WTC11 (cell line): Measurements from ENCODE around the gene ZNF304. TPM values are rescaled to one million over a fixed set of nuclear protein-coding genes. Genes with fewer than 3 reads are reported as not detected.

Source experiments
- ATF1 ChIP-seq: sonication (generic); formaldehyde crosslinking; IDR thresholded peaks from 2 replicates; pipeline ENCODE4 v1.8.1; 2023; ENCODE audit warnings: mild to moderate bottlenecking, moderate library complexity, missing genetic modification reagents
- CBFB ChIP-seq: sonication (generic); formaldehyde crosslinking; IDR thresholded peaks from 2 replicates; pipeline ENCODE4 v1.8.1; 2022; ENCODE audit warnings: mild to moderate bottlenecking, low read depth, missing genetic modification reagents
- EMX1 ChIP-seq: fragments of 250-450 bp; sonication (Bioruptor Pico); IDR thresholded peaks from 2 replicates; pipeline ENCODE4 v1.8.0; 2021; ENCODE audit warnings: mild to moderate bottlenecking
- ETV6 ChIP-seq: sonication (generic); formaldehyde crosslinking; IDR thresholded peaks from 2 replicates; pipeline ENCODE4 v1.8.1; 2022; ENCODE audit warnings: mild to moderate bottlenecking, missing genetic modification reagents
- GTF2I ChIP-seq: fragments of 250-450 bp; sonication (Bioruptor Pico); conservative IDR thresholded peaks from 2 replicates; pipeline ENCODE4 v1.4.0; 2021; ENCODE audit warnings: mild to moderate bottlenecking
- MXD4 ChIP-seq: fragments of 250-450 bp; sonication (Bioruptor Pico); IDR thresholded peaks from 2 replicates; pipeline ENCODE4 v1.8.0; 2021; ENCODE audit warnings: mild to moderate bottlenecking, moderate library complexity, borderline replicate concordance
- MYBL2 ChIP-seq: sonication (generic); formaldehyde crosslinking; IDR thresholded peaks from 2 replicates; pipeline ENCODE4 v1.8.1; 2023; ENCODE audit warnings: mild to moderate bottlenecking, moderate library complexity, missing genetic modification reagents
- SMAD3 ChIP-seq: sonication (generic); formaldehyde crosslinking; IDR thresholded peaks from 2 replicates; pipeline ENCODE4 v1.8.0; 2022; ENCODE audit warnings: missing genetic modification reagents, mild to moderate bottlenecking, borderline replicate concordance
- SOX15 ChIP-seq: fragments of 250-450 bp; sonication (Bioruptor Pico); IDR thresholded peaks from 2 replicates; pipeline ENCODE4 v1.9.0; 2021; ENCODE audit warnings: mild to moderate bottlenecking
- SP1 ChIP-seq: sonication (generic); formaldehyde crosslinking; conservative IDR thresholded peaks from 2 replicates; pipeline ENCODE4 v1.8.1; 2022; ENCODE audit warnings: missing genetic modification reagents
- TCF7 ChIP-seq: sonication (generic); formaldehyde crosslinking; IDR thresholded peaks from 2 replicates; pipeline ENCODE4 v1.8.0; 2022; ENCODE audit warnings: mild to moderate bottlenecking, low read depth, missing genetic modification reagents, moderate library complexity
- TP53 ChIP-seq: sonication (generic); formaldehyde crosslinking; IDR thresholded peaks from 2 replicates; pipeline ENCODE4 v1.8.1; 2023; ENCODE audit warnings: mild to moderate bottlenecking, missing genetic modification reagents
- ZNF121 ChIP-seq: sonication (generic); formaldehyde crosslinking; IDR thresholded peaks from 2 replicates; pipeline ENCODE4 v1.8.0; 2023; ENCODE audit warnings: missing genetic modification reagents
- ZNF416 ChIP-seq: fragments of 250-450 bp; sonication (Bioruptor Pico); IDR thresholded peaks from 2 replicates; pipeline ENCODE4 v1.9.0; 2021; ENCODE audit warnings: mild to moderate bottlenecking, inconsistent platforms
- total RNA-seq: library from RNA; stranded (reverse); gene quantifications from 3 replicates; pipeline ENCODE4 v1.2.3, GENCODE V29; 2021
- TF ChIP-seq, protein P1 (sequence below): sonication (generic); formaldehyde crosslinking; IDR thresholded peaks from 2 replicates; pipeline ENCODE4 v1.8.0; 2023; ENCODE audit warnings: mild to moderate bottlenecking, missing genetic modification reagents
- TF ChIP-seq, protein P2 (sequence below): fragments of 250-450 bp; sonication (Bioruptor Pico); IDR thresholded peaks from 2 replicates; pipeline ENCODE4 v1.9.0; 2021; ENCODE audit warnings: mild to moderate bottlenecking
- TF ChIP-seq, protein P3 (sequence below): sonication (generic); formaldehyde crosslinking; IDR thresholded peaks from 2 replicates; pipeline ENCODE4 v1.8.0; 2022; ENCODE audit warnings: mild to moderate bottlenecking, missing genetic modification reagents
- TF ChIP-seq, protein P4 (sequence below): sonication (generic); formaldehyde crosslinking; IDR thresholded peaks from 2 replicates; pipeline ENCODE4 v1.8.1; 2022; ENCODE audit warnings: mild to moderate bottlenecking, missing genetic modification reagents, moderate library complexity, borderline replicate concordance
- TF ChIP-seq, protein P5 (sequence below): sonication (generic); formaldehyde crosslinking; IDR thresholded peaks from 2 replicates; pipeline ENCODE4 v1.8.0; 2022; ENCODE audit warnings: mild to moderate bottlenecking, missing genetic modification reagents
- TF ChIP-seq, protein P6 (sequence below): fragments of 200-600 bp; IDR thresholded peaks from 2 replicates; pipeline ENCODE4 v1.8.0; 2022; ENCODE audit warnings: antibody characterized with exemption
- TF ChIP-seq, protein P7 (sequence below): fragments of 250-450 bp; sonication (Bioruptor Pico); IDR thresholded peaks from 2 replicates; pipeline ENCODE4 v2.1.2; 2022; ENCODE audit warnings: mild to moderate bottlenecking, moderate library complexity
- TF ChIP-seq, protein P8 (sequence below): sonication (generic); formaldehyde crosslinking; IDR thresholded peaks from 2 replicates; pipeline ENCODE4 v1.8.1; 2023; ENCODE audit warnings: mild to moderate bottlenecking, missing genetic modification reagents, moderate library complexity
- TF ChIP-seq, protein P9 (sequence below): fragments of 250-450 bp; sonication (Bioruptor Pico); IDR thresholded peaks from 2 replicates; pipeline ENCODE4 v1.9.0; 2021; ENCODE audit warnings: moderate library complexity, mild to moderate bottlenecking, inconsistent platforms, borderline replicate concordance
- TF ChIP-seq, protein P10 (sequence below): sonication (generic); formaldehyde crosslinking; IDR thresholded peaks from 2 replicates; pipeline ENCODE4 v1.8.1; 2022; ENCODE audit warnings: missing genetic modification reagents, borderline replicate concordance

ZNF304 gene
- total RNA-seq, 1 experiment from 2014 or later, result 11.0 TPM

DNA sequence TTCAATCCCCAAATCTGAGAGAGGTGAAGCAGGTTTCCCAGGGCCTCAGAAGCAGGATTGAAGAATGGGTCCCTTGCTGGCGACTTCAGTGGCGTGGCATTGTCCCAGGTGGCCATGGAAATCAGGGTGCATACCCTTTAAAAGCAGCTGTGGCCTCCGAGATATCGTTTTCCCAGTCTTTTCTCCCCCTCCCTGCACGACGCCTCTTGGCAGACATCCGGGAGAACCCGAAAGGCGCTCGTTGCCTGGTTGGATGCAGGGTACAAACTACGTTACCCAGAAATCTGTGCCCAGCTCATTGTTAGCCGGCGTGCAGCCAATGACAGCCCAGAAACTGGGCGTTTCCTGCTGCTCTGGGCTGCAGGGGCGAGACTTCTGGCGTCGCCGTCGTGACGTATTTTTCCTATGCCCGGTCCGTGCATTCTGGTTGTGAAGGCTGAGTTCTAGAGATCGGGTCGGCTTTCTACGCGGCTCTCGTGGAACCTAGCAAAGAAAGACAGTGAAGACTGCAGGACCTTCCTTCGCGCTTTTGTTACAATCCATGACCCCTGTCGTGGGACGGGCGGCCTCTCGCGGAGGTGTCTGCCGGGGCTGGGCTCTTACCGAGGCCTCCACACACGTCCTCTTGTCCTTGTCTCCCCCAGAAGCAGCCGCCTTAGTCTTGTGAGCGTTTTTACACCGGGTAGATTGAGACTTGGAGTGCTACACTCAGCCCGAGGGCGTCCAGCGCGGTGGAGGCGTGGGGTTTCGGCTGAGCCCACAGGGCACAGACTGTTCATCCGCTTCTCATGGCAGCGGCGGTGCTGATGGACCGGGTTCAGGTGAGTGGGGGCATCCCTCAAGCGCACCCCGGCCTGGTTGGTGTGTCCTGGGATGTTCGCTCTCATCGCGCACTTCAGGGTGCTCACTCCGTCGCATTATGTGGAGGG lies at the start of gene ZNF304 (continued):
- no peak for TF ChIP-seq TCF7
- TF ChIP-seq, protein P1, sequence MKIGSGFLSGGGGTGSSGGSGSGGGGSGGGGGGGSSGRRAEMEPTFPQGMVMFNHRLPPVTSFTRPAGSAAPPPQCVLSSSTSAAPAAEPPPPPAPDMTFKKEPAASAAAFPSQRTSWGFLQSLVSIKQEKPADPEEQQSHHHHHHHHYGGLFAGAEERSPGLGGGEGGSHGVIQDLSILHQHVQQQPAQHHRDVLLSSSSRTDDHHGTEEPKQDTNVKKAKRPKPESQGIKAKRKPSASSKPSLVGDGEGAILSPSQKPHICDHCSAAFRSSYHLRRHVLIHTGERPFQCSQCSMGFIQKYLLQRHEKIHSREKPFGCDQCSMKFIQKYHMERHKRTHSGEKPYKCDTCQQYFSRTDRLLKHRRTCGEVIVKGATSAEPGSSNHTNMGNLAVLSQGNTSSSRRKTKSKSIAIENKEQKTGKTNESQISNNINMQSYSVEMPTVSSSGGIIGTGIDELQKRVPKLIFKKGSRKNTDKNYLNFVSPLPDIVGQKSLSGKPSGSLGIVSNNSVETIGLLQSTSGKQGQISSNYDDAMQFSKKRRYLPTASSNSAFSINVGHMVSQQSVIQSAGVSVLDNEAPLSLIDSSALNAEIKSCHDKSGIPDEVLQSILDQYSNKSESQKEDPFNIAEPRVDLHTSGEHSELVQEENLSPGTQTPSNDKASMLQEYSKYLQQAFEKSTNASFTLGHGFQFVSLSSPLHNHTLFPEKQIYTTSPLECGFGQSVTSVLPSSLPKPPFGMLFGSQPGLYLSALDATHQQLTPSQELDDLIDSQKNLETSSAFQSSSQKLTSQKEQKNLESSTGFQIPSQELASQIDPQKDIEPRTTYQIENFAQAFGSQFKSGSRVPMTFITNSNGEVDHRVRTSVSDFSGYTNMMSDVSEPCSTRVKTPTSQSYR (CRISPR knock-in tag), result no peak
- TF ChIP-seq SMAD3 (CRISPR knock-in tag), result no peak
- peak; percentile 88 for TF ChIP-seq SP1 (CRISPR knock-in tag)
- TF ChIP-seq, protein P2, sequence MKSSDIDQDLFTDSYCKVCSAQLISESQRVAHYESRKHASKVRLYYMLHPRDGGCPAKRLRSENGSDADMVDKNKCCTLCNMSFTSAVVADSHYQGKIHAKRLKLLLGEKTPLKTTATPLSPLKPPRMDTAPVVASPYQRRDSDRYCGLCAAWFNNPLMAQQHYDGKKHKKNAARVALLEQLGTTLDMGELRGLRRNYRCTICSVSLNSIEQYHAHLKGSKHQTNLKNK (CRISPR knock-in tag), result no peak
- TF ChIP-seq, protein P3, sequence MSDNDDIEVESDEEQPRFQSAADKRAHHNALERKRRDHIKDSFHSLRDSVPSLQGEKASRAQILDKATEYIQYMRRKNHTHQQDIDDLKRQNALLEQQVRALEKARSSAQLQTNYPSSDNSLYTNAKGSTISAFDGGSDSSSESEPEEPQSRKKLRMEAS (CRISPR knock-in tag), result peak; percentile 58; the same call in 1 of the 2 replicates
- peak; percentile 70; the same call in 1 of the 2 replicates for TF ChIP-seq ATF1 (CRISPR knock-in tag)
- TF ChIP-seq MYBL2 (CRISPR knock-in tag), result 0 out of 2 replicates have a peak, but pooled peaks have one; percentile 45
- no peak for TF ChIP-seq GTF2I (CRISPR knock-in tag)
- TF ChIP-seq, protein P4, sequence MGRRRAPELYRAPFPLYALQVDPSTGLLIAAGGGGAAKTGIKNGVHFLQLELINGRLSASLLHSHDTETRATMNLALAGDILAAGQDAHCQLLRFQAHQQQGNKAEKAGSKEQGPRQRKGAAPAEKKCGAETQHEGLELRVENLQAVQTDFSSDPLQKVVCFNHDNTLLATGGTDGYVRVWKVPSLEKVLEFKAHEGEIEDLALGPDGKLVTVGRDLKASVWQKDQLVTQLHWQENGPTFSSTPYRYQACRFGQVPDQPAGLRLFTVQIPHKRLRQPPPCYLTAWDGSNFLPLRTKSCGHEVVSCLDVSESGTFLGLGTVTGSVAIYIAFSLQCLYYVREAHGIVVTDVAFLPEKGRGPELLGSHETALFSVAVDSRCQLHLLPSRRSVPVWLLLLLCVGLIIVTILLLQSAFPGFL (CRISPR knock-in tag), result no peak
- TF ChIP-seq, protein P5, sequence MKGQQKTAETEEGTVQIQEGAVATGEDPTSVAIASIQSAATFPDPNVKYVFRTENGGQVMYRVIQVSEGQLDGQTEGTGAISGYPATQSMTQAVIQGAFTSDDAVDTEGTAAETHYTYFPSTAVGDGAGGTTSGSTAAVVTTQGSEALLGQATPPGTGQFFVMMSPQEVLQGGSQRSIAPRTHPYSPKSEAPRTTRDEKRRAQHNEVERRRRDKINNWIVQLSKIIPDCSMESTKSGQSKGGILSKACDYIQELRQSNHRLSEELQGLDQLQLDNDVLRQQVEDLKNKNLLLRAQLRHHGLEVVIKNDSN (CRISPR knock-in tag), result no peak
- no peak for TF ChIP-seq TP53 (CRISPR knock-in tag)
- TF ChIP-seq, protein P6, sequence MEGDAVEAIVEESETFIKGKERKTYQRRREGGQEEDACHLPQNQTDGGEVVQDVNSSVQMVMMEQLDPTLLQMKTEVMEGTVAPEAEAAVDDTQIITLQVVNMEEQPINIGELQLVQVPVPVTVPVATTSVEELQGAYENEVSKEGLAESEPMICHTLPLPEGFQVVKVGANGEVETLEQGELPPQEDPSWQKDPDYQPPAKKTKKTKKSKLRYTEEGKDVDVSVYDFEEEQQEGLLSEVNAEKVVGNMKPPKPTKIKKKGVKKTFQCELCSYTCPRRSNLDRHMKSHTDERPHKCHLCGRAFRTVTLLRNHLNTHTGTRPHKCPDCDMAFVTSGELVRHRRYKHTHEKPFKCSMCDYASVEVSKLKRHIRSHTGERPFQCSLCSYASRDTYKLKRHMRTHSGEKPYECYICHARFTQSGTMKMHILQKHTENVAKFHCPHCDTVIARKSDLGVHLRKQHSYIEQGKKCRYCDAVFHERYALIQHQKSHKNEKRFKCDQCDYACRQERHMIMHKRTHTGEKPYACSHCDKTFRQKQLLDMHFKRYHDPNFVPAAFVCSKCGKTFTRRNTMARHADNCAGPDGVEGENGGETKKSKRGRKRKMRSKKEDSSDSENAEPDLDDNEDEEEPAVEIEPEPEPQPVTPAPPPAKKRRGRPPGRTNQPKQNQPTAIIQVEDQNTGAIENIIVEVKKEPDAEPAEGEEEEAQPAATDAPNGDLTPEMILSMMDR, result no peak
- TF ChIP-seq, protein P7, sequence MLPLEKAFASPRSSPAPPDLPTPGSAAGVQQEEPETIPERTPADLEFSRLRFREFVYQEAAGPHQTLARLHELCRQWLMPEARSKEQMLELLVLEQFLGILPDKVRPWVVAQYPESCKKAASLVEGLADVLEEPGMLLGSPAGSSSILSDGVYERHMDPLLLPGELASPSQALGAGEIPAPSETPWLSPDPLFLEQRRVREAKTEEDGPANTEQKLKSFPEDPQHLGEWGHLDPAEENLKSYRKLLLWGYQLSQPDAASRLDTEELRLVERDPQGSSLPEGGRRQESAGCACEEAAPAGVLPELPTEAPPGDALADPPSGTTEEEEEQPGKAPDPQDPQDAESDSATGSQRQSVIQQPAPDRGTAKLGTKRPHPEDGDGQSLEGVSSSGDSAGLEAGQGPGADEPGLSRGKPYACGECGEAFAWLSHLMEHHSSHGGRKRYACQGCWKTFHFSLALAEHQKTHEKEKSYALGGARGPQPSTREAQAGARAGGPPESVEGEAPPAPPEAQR (CRISPR knock-in tag), result no peak
- TF ChIP-seq, protein P8, sequence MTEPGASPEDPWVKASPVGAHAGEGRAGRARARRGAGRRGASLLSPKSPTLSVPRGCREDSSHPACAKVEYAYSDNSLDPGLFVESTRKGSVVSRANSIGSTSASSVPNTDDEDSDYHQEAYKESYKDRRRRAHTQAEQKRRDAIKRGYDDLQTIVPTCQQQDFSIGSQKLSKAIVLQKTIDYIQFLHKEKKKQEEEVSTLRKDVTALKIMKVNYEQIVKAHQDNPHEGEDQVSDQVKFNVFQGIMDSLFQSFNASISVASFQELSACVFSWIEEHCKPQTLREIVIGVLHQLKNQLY (CRISPR knock-in tag), result no peak
- TF ChIP-seq ZNF121 (CRISPR knock-in tag), result no peak
- no peak for TF ChIP-seq SOX15 (CRISPR knock-in tag)
- TF ChIP-seq MXD4, result no peak
- TF ChIP-seq ZNF416, result no peak
- TF ChIP-seq, protein P9, sequence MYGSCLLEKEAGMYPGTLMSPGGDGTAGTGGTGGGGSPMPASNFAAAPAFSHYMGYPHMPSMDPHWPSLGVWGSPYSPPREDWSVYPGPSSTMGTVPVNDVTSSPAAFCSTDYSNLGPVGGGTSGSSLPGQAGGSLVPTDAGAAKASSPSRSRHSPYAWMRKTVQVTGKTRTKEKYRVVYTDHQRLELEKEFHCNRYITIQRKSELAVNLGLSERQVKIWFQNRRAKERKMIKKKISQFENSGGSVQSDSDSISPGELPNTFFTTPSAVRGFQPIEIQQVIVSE (CRISPR knock-in tag), result no peak
- TF ChIP-seq CBFB, result no peak
- no peak for TF ChIP-seq EMX1 (CRISPR knock-in tag)
- no peak for TF ChIP-seq ETV6 (CRISPR knock-in tag)
- TF ChIP-seq, protein P10, sequence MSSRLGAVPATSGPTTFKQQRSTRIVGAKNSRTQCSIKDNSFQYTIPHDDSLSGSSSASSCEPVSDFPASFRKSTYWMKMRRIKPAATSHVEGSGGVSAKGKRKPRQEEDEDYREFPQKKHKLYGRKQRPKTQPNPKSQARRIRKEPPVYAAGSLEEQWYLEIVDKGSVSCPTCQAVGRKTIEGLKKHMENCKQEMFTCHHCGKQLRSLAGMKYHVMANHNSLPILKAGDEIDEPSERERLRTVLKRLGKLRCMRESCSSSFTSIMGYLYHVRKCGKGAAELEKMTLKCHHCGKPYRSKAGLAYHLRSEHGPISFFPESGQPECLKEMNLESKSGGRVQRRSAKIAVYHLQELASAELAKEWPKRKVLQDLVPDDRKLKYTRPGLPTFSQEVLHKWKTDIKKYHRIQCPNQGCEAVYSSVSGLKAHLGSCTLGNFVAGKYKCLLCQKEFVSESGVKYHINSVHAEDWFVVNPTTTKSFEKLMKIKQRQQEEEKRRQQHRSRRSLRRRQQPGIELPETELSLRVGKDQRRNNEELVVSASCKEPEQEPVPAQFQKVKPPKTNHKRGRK (CRISPR knock-in tag), result no peak
